HEK293T (cell line): ENCODE data around the gene CTDSPL.

Source experiments
- BHLHE40 ChIP-seq: fragments of 450-650 bp; IDR thresholded peaks from 2 replicates; pipeline ENCODE4 v1.6.1; 2016; ENCODE audit warnings: mild to moderate bottlenecking, moderate library complexity, borderline replicate concordance
- CTBP1 ChIP-seq: fragments of 450-650 bp; IDR thresholded peaks from 2 replicates; pipeline ENCODE4 v1.6.1; 2016; ENCODE audit warnings: borderline replicate concordance
- ELF4 ChIP-seq: fragments of 450-650 bp; IDR thresholded peaks from 2 replicates; pipeline ENCODE4 v1.6.1; 2017; ENCODE audit warnings: antibody characterized with exemption
- FOXA1 ChIP-seq: fragments of 450-650 bp; IDR thresholded peaks from 2 replicates; pipeline ENCODE4 v1.6.1; 2016; ENCODE audit warnings: mild to moderate bottlenecking
- FOXK2 ChIP-seq: fragments of 450-650 bp; IDR thresholded peaks from 2 replicates; pipeline ENCODE4 v1.6.1; 2016; ENCODE audit warnings: mild to moderate bottlenecking
- FOXM1 ChIP-seq: fragments of 450-650 bp; IDR thresholded peaks from 2 replicates; pipeline ENCODE4 v1.6.1; 2017; ENCODE audit warnings: mild to moderate bottlenecking, borderline replicate concordance
- L3MBTL2 ChIP-seq: fragments of 450-650 bp; conservative IDR thresholded peaks from 2 replicates; pipeline ENCODE4 v1.6.1; 2016; ENCODE audit warnings: mild to moderate bottlenecking
- SP1 ChIP-seq: fragments of 450-650 bp; IDR thresholded peaks from 2 replicates; pipeline ENCODE4 v1.6.1; 2017
- TARDBP ChIP-seq: fragments of 450-650 bp; IDR thresholded peaks from 2 replicates; pipeline ENCODE4 v1.6.1; 2016
- TF ChIP-seq, protein P1 (sequence below): fragments of 450-650 bp; IDR thresholded peaks from 2 replicates; pipeline ENCODE4 v1.6.1; 2016

DNA sequence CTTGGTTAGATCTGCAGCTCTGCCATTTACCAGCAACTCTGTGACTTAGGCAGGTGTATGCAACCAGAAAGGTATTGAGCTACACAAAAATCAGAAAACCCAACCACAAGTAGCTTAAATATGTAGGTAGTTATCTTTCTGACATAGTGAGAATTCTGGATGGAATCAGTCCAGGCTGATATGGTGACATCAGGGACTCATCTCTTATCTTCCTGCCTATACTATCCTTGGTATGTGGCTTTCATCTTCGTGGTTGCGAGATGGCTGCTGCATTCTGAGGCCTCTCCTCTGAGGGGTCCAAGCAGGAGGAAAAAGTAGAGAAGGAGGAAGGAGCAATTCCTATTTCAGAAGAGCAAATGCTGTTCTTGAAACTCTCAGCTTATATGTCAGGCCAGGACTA lies 40.0 kb downstream of the CTDSPL start:
- TF ChIP-seq TARDBP = no peak
- no peak for TF ChIP-seq FOXM1
- no peak for TF ChIP-seq FOXK2
- no peak for TF ChIP-seq CTBP1
- no peak for TF ChIP-seq BHLHE40
- no peak for TF ChIP-seq ELF4
- TF ChIP-seq SP1 = no peak
- TF ChIP-seq, protein P1, sequence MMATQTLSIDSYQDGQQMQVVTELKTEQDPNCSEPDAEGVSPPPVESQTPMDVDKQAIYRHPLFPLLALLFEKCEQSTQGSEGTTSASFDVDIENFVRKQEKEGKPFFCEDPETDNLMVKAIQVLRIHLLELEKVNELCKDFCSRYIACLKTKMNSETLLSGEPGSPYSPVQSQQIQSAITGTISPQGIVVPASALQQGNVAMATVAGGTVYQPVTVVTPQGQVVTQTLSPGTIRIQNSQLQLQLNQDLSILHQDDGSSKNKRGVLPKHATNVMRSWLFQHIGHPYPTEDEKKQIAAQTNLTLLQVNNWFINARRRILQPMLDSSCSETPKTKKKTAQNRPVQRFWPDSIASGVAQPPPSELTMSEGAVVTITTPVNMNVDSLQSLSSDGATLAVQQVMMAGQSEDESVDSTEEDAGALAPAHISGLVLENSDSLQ = no peak
- TF ChIP-seq L3MBTL2 = no peak
- TF ChIP-seq FOXA1 = no peak
